Measurements from ENCODE around the gene ZIC1. TPM values are rescaled to one million over a fixed set of nuclear protein-coding genes. Genes with fewer than 3 reads are reported as not detected.
A peak's percentile ranks its signal among the peaks of the same experiment; 100 is the strongest.

ZIC1 gene
- total and polyA plus RNA-seq, 2 experiments from 2014 or later: 15.5 to 18.2 TPM

GRCh38 chr3:147397155-147397874 is 11.8 kb upstream of the ZIC1 start:
- WGBS, 2 experiments (ENCODE audit: low coverage in 1 of 2, low lambda C conversion rate in 2 of 2, missing lambda C conversion rate in 2 of 2): 92 to 95% methylated on average over 30 to 34 of the region's 34 CpGs
- H3K4me1 ChIP-seq (ENCODE audit: insufficient read depth): peaks cover 10% of the 10 kb centered on the region; the same call in 1 of the 2 replicates
- no peaks in the 10 kb centered on the region for H3K9me3 ChIP-seq (ENCODE audit: low read depth)
- no peaks in the 10 kb centered on the region; the same call in 1 of the 2 replicates for H3K36me3 ChIP-seq (ENCODE audit: low read depth)
- 0 out of 2 replicates have a peak, but pooled peaks cover 4% of the 10 kb centered on the region for H3F3A ChIP-seq (ENCODE audit: insufficient read depth)
- TF ChIP-seq EZH2 (IDR thresholded peaks at IDR 0.05; ENCODE audit: insufficient read depth, poor library complexity, severe bottlenecking) (no peak), EZH2phosphoT487 (IDR thresholded peaks at IDR 0.05; ENCODE audit: insufficient read depth, low read depth) (no peak)
- no peaks in the 10 kb centered on the region for H3K27me3 ChIP-seq (replicated peaks; ENCODE audit: insufficient read depth)
- no peaks in the 10 kb centered on the region for H4K20me1 ChIP-seq (ENCODE audit: insufficient read depth)
- DNase-seq: no peak
- H3K9ac ChIP-seq: no peak overlapping the region
- in situ Hi-C loops (cut with MboI): no loop called here
- no peak overlapping the region for H3K4me3 ChIP-seq
- no peak overlapping the region for H3K4me2 ChIP-seq (ENCODE audit: unreplicated experiment)
- H3K79me2 ChIP-seq (ENCODE audit: insufficient read depth): peaks cover 91% of the 10 kb centered on the region
- H3K9me2 ChIP-seq (ENCODE audit: insufficient read depth): no peaks in the 10 kb centered on the region
- no peak overlapping the region for H3K27ac ChIP-seq
- no peak overlapping the region for H2AFZ ChIP-seq

DNA sequence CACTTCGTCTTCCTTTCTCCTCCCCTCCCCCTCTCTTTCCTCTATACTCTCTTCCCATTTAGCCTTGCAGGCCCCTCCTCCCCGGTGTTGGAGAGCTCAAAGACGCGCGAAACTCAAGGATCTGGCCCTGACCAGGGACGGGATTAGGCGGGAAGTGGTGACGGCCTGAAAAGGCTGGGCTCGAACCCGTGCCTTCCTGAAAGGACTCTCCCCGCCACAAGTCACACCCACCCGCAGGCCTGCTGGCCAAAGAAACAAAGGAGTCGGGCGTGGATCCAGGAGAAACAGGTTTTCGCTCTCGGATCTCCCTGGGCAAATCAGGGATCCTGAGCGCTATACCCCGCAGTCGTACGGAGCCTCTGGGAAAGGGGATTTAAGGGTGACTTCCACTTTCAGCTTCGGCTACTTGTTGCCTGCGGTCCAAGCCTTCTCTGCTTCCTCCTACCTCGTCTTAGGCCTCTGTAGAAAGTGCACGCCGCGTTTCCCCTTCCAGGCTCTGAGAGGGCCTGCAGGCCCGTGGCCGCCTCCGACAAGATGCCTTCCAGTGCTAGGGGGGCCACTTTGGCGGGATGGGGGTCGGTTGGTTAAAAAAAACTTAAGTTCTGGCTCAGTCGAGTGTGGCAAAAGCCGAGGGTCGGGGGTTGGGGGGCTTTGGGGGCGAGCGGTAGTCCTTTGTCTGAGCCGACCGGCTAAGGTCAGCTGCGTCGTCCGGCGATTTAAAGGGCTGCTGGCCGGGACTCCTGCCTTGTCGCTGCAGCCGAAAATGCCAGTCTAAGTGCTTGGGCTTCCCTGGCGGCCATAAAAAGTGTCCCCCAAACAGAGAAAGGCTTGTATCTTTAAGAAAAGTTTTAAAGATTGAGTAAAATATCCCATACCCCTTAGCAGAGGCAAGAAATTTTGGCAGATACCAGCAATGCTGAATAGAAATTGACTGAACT is 11.0 kb upstream of the ZIC1 start:
- Histone ChIP-seq H4K20me1 (ENCODE audit: insufficient read depth) (no peaks in the 10 kb centered on the region), H3K79me2 (ENCODE audit: insufficient read depth) (peaks cover 99% of the 10 kb centered on the region), H3K27me3 (replicated peaks; ENCODE audit: insufficient read depth) (no peaks in the 10 kb centered on the region), H3K27ac (no peak overlapping the region), H3K4me2 (ENCODE audit: unreplicated experiment) (no peak overlapping the region), H3K9me3 (ENCODE audit: low read depth) (no peaks in the 10 kb centered on the region), H3K9ac (no peak overlapping the region), H3K4me1 (ENCODE audit: insufficient read depth) (peaks cover 10% of the 10 kb centered on the region; the same call in 1 of the 2 replicates), H3K9me2 (ENCODE audit: insufficient read depth) (no peaks in the 10 kb centered on the region), H2AFZ (no peak overlapping the region), H3F3A (ENCODE audit: insufficient read depth) (0 out of 2 replicates have a peak, but pooled peaks cover 4% of the 10 kb centered on the region), H3K4me3 (no peak overlapping the region), H3K36me3 (ENCODE audit: low read depth) (no peaks in the 10 kb centered on the region; the same call in 1 of the 2 replicates)
- 86 to 90% methylated on average over 42 to 46 of the region's 46 CpGs for WGBS, 2 experiments (ENCODE audit: low coverage in 1 of 2, low lambda C conversion rate in 2 of 2, missing lambda C conversion rate in 2 of 2)
- TF ChIP-seq EZH2 (IDR thresholded peaks at IDR 0.05; ENCODE audit: insufficient read depth, poor library complexity, severe bottlenecking): no peak
- TF ChIP-seq EZH2phosphoT487 (IDR thresholded peaks at IDR 0.05; ENCODE audit: insufficient read depth, low read depth): no peak
- in situ Hi-C loops (cut with MboI): no loop called here
- no peak for DNase-seq

GRCh38 chr3:147398813-147399534 is 10.2 kb upstream of the ZIC1 start:
- Histone ChIP-seq H3K9ac (no peak overlapping the region), H3K9me3 (ENCODE audit: low read depth) (no peaks in the 10 kb centered on the region), H4K20me1 (ENCODE audit: insufficient read depth) (no peaks in the 10 kb centered on the region), H3K4me2 (ENCODE audit: unreplicated experiment) (no peak overlapping the region), H3F3A (ENCODE audit: insufficient read depth) (0 out of 2 replicates have a peak, but pooled peaks cover under 1% of the 10 kb centered on the region), H3K4me3 (no peak overlapping the region), H2AFZ (no peak overlapping the region), H3K27me3 (replicated peaks; ENCODE audit: insufficient read depth) (no peaks in the 10 kb centered on the region), H3K9me2 (ENCODE audit: insufficient read depth) (no peaks in the 10 kb centered on the region), H3K27ac (no peak overlapping the region), H3K79me2 (ENCODE audit: insufficient read depth) (peaks cover 100% of the 10 kb centered on the region), H3K36me3 (ENCODE audit: low read depth) (no peaks in the 10 kb centered on the region; the same call in 1 of the 2 replicates), H3K4me1 (ENCODE audit: insufficient read depth) (peaks cover 10% of the 10 kb centered on the region; the same call in 1 of the 2 replicates)
- WGBS, 2 experiments (ENCODE audit: low coverage in 1 of 2, low lambda C conversion rate in 2 of 2, missing lambda C conversion rate in 2 of 2): 74 to 90% methylated on average over 2 of the region's 2 CpGs
- DNase-seq: no peak
- in situ Hi-C loops (cut with MboI): no loop called here
- TF ChIP-seq EZH2phosphoT487 (IDR thresholded peaks at IDR 0.05; ENCODE audit: insufficient read depth, low read depth) (no peak), EZH2 (IDR thresholded peaks at IDR 0.05; ENCODE audit: insufficient read depth, poor library complexity, severe bottlenecking) (no peak)

DNA sequence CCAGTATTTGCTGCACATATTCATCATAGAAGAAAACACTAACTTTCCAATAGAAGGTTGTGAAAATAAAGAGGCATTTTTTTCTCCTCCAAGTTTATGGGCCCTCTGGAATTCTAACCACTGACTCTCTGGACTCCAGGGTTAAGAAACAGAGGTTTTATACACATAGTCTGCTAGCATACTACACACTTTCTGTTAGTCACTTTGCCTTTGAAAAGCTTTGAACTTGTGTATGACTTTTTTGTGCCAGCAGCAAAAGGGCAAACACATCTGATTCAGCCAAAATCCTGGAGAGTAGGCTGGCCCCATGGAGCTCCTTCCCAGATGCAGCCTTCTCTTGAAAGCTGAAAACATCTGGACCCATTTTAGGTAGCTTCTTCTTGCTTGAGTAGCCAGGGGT is 9.1 kb upstream of the ZIC1 start:
- Histone ChIP-seq H3K9ac (no peak overlapping the region), H3F3A (ENCODE audit: insufficient read depth) (no peaks in the 10 kb centered on the region), H3K4me1 (ENCODE audit: insufficient read depth) (peaks cover 6% of the 10 kb centered on the region; the same call in 1 of the 2 replicates), H3K36me3 (ENCODE audit: low read depth) (no peaks in the 10 kb centered on the region; the same call in 1 of the 2 replicates), H3K79me2 (ENCODE audit: insufficient read depth) (peaks cover 99% of the 10 kb centered on the region), H3K9me3 (ENCODE audit: low read depth) (no peaks in the 10 kb centered on the region), H3K9me2 (ENCODE audit: insufficient read depth) (no peaks in the 10 kb centered on the region), H3K27ac (peak overlapping the region; percentile 33; the same call in 1 of the 2 replicates), H4K20me1 (ENCODE audit: insufficient read depth) (no peaks in the 10 kb centered on the region), H3K27me3 (replicated peaks; ENCODE audit: insufficient read depth) (no peaks in the 10 kb centered on the region), H3K4me3 (no peak overlapping the region), H3K4me2 (ENCODE audit: unreplicated experiment) (no peak overlapping the region), H2AFZ (no peak overlapping the region)
- no peak for TF ChIP-seq EZH2phosphoT487 (IDR thresholded peaks at IDR 0.05; ENCODE audit: insufficient read depth, low read depth)
- TF ChIP-seq EZH2 (IDR thresholded peaks at IDR 0.05; ENCODE audit: insufficient read depth, poor library complexity, severe bottlenecking): no peak
- peak; percentile 59 for DNase-seq
- in situ Hi-C loops (cut with MboI): no loop called here
